ENCODE data around the gene FAP. TPM values are rescaled to one million over a fixed set of nuclear protein-coding genes. Genes with fewer than 3 reads are reported as not detected.

The FAP gene
- total RNA-seq, 4 donors from 2014 or later = 1.4 to 3.5 (median 2.0) TPM; not detected in 1

GRCh38 chr2:162175714-162176113, 67.5 kb downstream of the FAP start:
- H3K36me3 ChIP-seq = no peaks in the 10 kb centered on the region
- WGBS, 2 donors (ENCODE audit: low coverage in 1 of 2) = 35 to 53% methylated on average over 3 of the region's 3 CpGs
- no peak for DNase-seq
- no peaks in the 10 kb centered on the region for H3K4me1 ChIP-seq
- TF ChIP-seq CTCF (IDR thresholded peaks at IDR 0.05) (no peak), POLR2AphosphoS5 (IDR thresholded peaks at IDR 0.05) (no peak), EP300 (IDR thresholded peaks at IDR 0.05; ENCODE audit: low read depth) (no peak), POLR2A (IDR thresholded peaks at IDR 0.05) (no peak)
- H3K9me3 ChIP-seq = no peaks in the 10 kb centered on the region
- H3K4me3 ChIP-seq = no peak overlapping the region
- no peak overlapping the region for H3K27ac ChIP-seq
- H3K27me3 ChIP-seq = no peaks in the 10 kb centered on the region
- in situ Hi-C loops (cut with MboI; ENCODE audit: low pct_ligation_motif_present in 1 of 4, low pct_unique_long_range_greater_than_20kb in 1 of 4, low sequenced_read_pairs in 3 of 4) (no loop called here), intact Hi-C loops (cut with DNase I; ENCODE audit: low total_unique reads) (no loop called here)

- H3K36me3 ChIP-seq = no peaks in the 10 kb centered on the region
- H3K27me3 ChIP-seq = no peaks in the 10 kb centered on the region
- no peak for DNase-seq
- intact Hi-C loops (cut with DNase I; ENCODE audit: low total_unique reads) (no loop called here), in situ Hi-C loops (cut with MboI; ENCODE audit: low pct_ligation_motif_present in 1 of 4, low pct_unique_long_range_greater_than_20kb in 1 of 4, low sequenced_read_pairs in 3 of 4) (no loop called here)
- 80 to 88% methylated on average over 3 to 5 of the region's 5 CpGs for WGBS, 2 donors (ENCODE audit: low coverage in 1 of 2)
- TF ChIP-seq CTCF (IDR thresholded peaks at IDR 0.05) = no peak
- TF ChIP-seq POLR2A (IDR thresholded peaks at IDR 0.05) = no peak
- no peak for TF ChIP-seq EP300 (IDR thresholded peaks at IDR 0.05; ENCODE audit: low read depth)
- TF ChIP-seq POLR2AphosphoS5 (IDR thresholded peaks at IDR 0.05) = no peak
- H3K9me3 ChIP-seq = no peaks in the 10 kb centered on the region
- H3K4me1 ChIP-seq = no peaks in the 10 kb centered on the region
- H3K4me3 ChIP-seq = no peak overlapping the region
- no peak overlapping the region for H3K27ac ChIP-seq
Observed at GRCh38 chr2:162174746-162175145, 68.5 kb downstream of the FAP start.

GRCh38 chr2:162172802-162173370, 70.4 kb downstream of the FAP start:
- H3K27ac ChIP-seq = no peak overlapping the region
- intact Hi-C loops (cut with DNase I; ENCODE audit: low total_unique reads) = no loop called here
- H3K4me1 ChIP-seq = no peaks in the 10 kb centered on the region
- no peak for DNase-seq
- WGBS, 2 donors (ENCODE audit: low coverage in 1 of 2) = 82 to 100% methylated on average over 1 of the region's 1 CpG
- H3K36me3 ChIP-seq = no peaks in the 10 kb centered on the region
- no peak overlapping the region for H3K4me3 ChIP-seq
- no peaks in the 10 kb centered on the region for H3K9me3 ChIP-seq
- TF ChIP-seq EP300 (IDR thresholded peaks at IDR 0.05; ENCODE audit: low read depth) (no peak), POLR2A (IDR thresholded peaks at IDR 0.05) (no peak), CTCF (IDR thresholded peaks at IDR 0.05) (no peak), POLR2AphosphoS5 (IDR thresholded peaks at IDR 0.05) (no peak)
- H3K27me3 ChIP-seq = no peaks in the 10 kb centered on the region
- in situ Hi-C loops (cut with MboI; ENCODE audit: low pct_ligation_motif_present in 1 of 4, low pct_unique_long_range_greater_than_20kb in 1 of 4, low sequenced_read_pairs in 3 of 4) = no loop called here

- Histone ChIP-seq H3K4me3 (no peak overlapping the region), H3K4me1 (no peaks in the 10 kb centered on the region), H3K27ac (no peak overlapping the region), H3K27me3 (no peaks in the 10 kb centered on the region), H3K36me3 (no peaks in the 10 kb centered on the region), H3K9me3 (no peaks in the 10 kb centered on the region)
- DNase-seq = no peak
- no peak for TF ChIP-seq POLR2A (IDR thresholded peaks at IDR 0.05)
- WGBS, 2 donors (ENCODE audit: low coverage in 1 of 2) = 78 to 87% methylated on average over 4 of the region's 4 CpGs
- intact Hi-C loops (cut with DNase I; ENCODE audit: low total_unique reads) = no loop called here
- in situ Hi-C loops (cut with MboI; ENCODE audit: low pct_ligation_motif_present in 1 of 4, low pct_unique_long_range_greater_than_20kb in 1 of 4, low sequenced_read_pairs in 3 of 4) = no loop called here
Observed at GRCh38 chr2:162166745-162167144, 76.5 kb downstream of the FAP start.

- Histone ChIP-seq H3K27ac (no peak overlapping the region), H3K4me1 (no peaks in the 10 kb centered on the region), H3K9me3 (no peaks in the 10 kb centered on the region), H3K4me3 (no peak overlapping the region), H3K27me3 (no peaks in the 10 kb centered on the region), H3K36me3 (no peaks in the 10 kb centered on the region)
- intact Hi-C loops (cut with DNase I; ENCODE audit: low total_unique reads) = no loop called here
- in situ Hi-C loops (cut with MboI; ENCODE audit: low pct_ligation_motif_present in 1 of 4, low pct_unique_long_range_greater_than_20kb in 1 of 4, low sequenced_read_pairs in 3 of 4) = no loop called here
- DNase-seq = no peak
- TF ChIP-seq POLR2A (IDR thresholded peaks at IDR 0.05) (no peak), CTCF (IDR thresholded peaks at IDR 0.05) (no peak), EP300 (IDR thresholded peaks at IDR 0.05; ENCODE audit: low read depth) (no peak)
Observed at GRCh38 chr2:162166174-162166573, 77.1 kb downstream of the FAP start.
